SU-DHL-6 (cell line): ENCODE results near the gene CTPS2.

Experiments
- CTCF ChIP-seq: fragments of 200-600 bp; sonication (generic); IDR thresholded peaks from one replicate; pipeline ENCODE4 v1.5.1; 2017; ENCODE audit warnings: antibody characterized with exemption, mild to moderate bottlenecking, low read length, moderate library complexity; ENCODE audit not compliant: insufficient read depth, poor library complexity, severe bottlenecking
- EZH2phosphoT487 ChIP-seq: fragments of 200-600 bp; sonication (generic), shearing (Covaris generic); conservative IDR thresholded peaks from 2 replicates; pipeline ENCODE4 v1.6.1; 2018; ENCODE audit warnings: mild to moderate bottlenecking, antibody characterized with exemption, low read length, moderate library complexity, mixed read lengths

- TF ChIP-seq EZH2phosphoT487 = no peak
- TF ChIP-seq CTCF = no peak
Observed at GRCh38 chrX:16745659-16746058, 33.2 kb upstream of the CTPS2 start.
